Raji (cell line): ENCODE data around the gene TRAPPC12.

Experiments
- POLR2A ChIP-seq: IDR thresholded peaks from 2 replicates; pipeline ENCODE4 v1.6.1; 2011; ENCODE audit warnings: low read depth, low read length, control low read depth; ENCODE audit not compliant: insufficient read depth

Gene TRAPPC12

GRCh38 chr2:3476321-3476984, 97.0 kb downstream of the TRAPPC12 start:
- TF ChIP-seq POLR2A: no peak

GRCh38 chr2:3476985-3477327, 97.5 kb downstream of the TRAPPC12 start:
- TF ChIP-seq POLR2A: no peak

GRCh38 chr2:3478846-3479385, 99.4 kb downstream of the TRAPPC12 start:
- TF ChIP-seq POLR2A: no peak

GRCh38 chr2:3479430-3480320, 100.2 kb downstream of the TRAPPC12 start:
- no peak for TF ChIP-seq POLR2A

- no peak for TF ChIP-seq POLR2A
Measured at GRCh38 chr2:3480352-3481010, 101.0 kb downstream of the TRAPPC12 start.

GRCh38 chr2:3481011-3481400, 101.5 kb downstream of the TRAPPC12 start:
- no peak for TF ChIP-seq POLR2A

GRCh38 chr2:3481736-3482362, 102.4 kb downstream of the TRAPPC12 start:
- no peak for TF ChIP-seq POLR2A

GRCh38 chr2:3482363-3482821, 102.9 kb downstream of the TRAPPC12 start:
- no peak for TF ChIP-seq POLR2A

- TF ChIP-seq POLR2A: no peak
Measured at GRCh38 chr2:3483227-3483985, 103.9 kb downstream of the TRAPPC12 start.

- no peak for TF ChIP-seq POLR2A
Measured at GRCh38 chr2:3483986-3484960, 104.8 kb downstream of the TRAPPC12 start.

- no peak for TF ChIP-seq POLR2A
Measured at GRCh38 chr2:3485166-3485565, 105.7 kb downstream of the TRAPPC12 start.

- TF ChIP-seq POLR2A: no peak
Measured at GRCh38 chr2:3486047-3487027, 106.8 kb downstream of the TRAPPC12 start.
